OCI-LY1 (cell line): ENCODE data around the gene RRAD.

Source experiments
- EZH2 ChIP-seq: fragments of 200-600 bp; sonication (generic), shearing (Covaris generic); IDR thresholded peaks from 2 replicates; pipeline ENCODE4 v1.8.0; 2017; ENCODE audit warnings: borderline replicate concordance, mixed run types, mild to moderate bottlenecking, antibody characterized with exemption, low read length, moderate library complexity, mixed read lengths
- TF ChIP-seq, protein P1 (sequence below): fragments of 200-600 bp; sonication (generic), shearing (Covaris generic); IDR thresholded peaks from 2 replicates; pipeline ENCODE4 v1.5.1; 2017; ENCODE audit warnings: mild to moderate bottlenecking, antibody characterized with exemption, low read length, moderate library complexity, mixed read lengths

GRCh38 chr16:66874079-66874775, 51.1 kb downstream of the RRAD start:
- TF ChIP-seq, protein P1, sequence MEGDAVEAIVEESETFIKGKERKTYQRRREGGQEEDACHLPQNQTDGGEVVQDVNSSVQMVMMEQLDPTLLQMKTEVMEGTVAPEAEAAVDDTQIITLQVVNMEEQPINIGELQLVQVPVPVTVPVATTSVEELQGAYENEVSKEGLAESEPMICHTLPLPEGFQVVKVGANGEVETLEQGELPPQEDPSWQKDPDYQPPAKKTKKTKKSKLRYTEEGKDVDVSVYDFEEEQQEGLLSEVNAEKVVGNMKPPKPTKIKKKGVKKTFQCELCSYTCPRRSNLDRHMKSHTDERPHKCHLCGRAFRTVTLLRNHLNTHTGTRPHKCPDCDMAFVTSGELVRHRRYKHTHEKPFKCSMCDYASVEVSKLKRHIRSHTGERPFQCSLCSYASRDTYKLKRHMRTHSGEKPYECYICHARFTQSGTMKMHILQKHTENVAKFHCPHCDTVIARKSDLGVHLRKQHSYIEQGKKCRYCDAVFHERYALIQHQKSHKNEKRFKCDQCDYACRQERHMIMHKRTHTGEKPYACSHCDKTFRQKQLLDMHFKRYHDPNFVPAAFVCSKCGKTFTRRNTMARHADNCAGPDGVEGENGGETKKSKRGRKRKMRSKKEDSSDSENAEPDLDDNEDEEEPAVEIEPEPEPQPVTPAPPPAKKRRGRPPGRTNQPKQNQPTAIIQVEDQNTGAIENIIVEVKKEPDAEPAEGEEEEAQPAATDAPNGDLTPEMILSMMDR: no peak
- no peak for TF ChIP-seq EZH2
